Measurements from ENCODE around the gene RABGAP1. TPM values are rescaled to one million over a fixed set of nuclear protein-coding genes. Genes with fewer than 3 reads are reported as not detected.

The RABGAP1 gene
- total RNA-seq, 1 experiment from 2014 or later = 95.8 TPM

DNA sequence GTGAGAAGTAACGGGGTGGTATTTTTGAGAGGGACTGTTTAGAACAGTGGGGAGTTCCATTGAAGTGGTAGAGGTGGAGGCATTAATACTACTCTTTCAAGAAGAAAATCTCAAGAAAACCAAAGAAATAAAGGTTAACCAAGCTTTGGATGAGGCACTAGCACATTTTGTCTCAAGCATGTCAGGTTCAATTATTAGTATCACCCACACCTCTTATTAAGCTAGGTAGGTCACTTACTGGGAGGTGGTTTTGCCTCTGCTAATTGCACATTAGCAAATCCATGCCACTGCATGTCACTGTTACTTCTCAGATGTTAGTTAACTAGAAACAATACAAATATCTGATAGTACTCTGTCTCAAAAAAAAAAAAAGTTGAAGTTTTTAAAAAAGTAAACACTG lies 10.2 kb downstream of the RABGAP1 start:
- H3F3A ChIP-seq (ENCODE audit: insufficient read depth, low read depth) = peaks cover 26% of the 10 kb centered on the region
- TF ChIP-seq EZH2 (IDR thresholded peaks at IDR 0.05; ENCODE audit: low read depth) = no peak
- TF ChIP-seq, protein P1, sequence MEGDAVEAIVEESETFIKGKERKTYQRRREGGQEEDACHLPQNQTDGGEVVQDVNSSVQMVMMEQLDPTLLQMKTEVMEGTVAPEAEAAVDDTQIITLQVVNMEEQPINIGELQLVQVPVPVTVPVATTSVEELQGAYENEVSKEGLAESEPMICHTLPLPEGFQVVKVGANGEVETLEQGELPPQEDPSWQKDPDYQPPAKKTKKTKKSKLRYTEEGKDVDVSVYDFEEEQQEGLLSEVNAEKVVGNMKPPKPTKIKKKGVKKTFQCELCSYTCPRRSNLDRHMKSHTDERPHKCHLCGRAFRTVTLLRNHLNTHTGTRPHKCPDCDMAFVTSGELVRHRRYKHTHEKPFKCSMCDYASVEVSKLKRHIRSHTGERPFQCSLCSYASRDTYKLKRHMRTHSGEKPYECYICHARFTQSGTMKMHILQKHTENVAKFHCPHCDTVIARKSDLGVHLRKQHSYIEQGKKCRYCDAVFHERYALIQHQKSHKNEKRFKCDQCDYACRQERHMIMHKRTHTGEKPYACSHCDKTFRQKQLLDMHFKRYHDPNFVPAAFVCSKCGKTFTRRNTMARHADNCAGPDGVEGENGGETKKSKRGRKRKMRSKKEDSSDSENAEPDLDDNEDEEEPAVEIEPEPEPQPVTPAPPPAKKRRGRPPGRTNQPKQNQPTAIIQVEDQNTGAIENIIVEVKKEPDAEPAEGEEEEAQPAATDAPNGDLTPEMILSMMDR (conservative IDR thresholded peaks at IDR 0.05) = no peak
- no peak overlapping the region for H3K27ac ChIP-seq
- no peak overlapping the region for H2AFZ ChIP-seq
- intact Hi-C loops (cut with micrococcal nuclease; ENCODE audit: unreplicated experiment) = no loop called here
- BruUV-seq (replicated peaks) = no TSS peak
- H3K4me2 ChIP-seq = no peak overlapping the region
- no peaks in the 10 kb centered on the region for H3K27me3 ChIP-seq (ENCODE audit: insufficient read depth, low read depth)
- H3K4me1 ChIP-seq (replicated peaks; ENCODE audit: insufficient read depth) = peaks cover 38% of the 10 kb centered on the region
- H3K4me3 ChIP-seq = no peak overlapping the region
- no peak for DNase-seq
- ChIA-PET POLR2A (ENCODE audit: unreplicated experiment) (interaction anchor here (0.6 kb wide), 1 partner anchor 307 kb away, joined by 4 read pairs; no protein-coding TSS in a partner anchor), CTCF (no interaction called here)
- peaks cover 97% of the 10 kb centered on the region for H3K79me2 ChIP-seq (ENCODE audit: low read depth)
- no peaks in the 10 kb centered on the region for H3K9me3 ChIP-seq (ENCODE audit: insufficient read depth, low read depth)
- H3K9me2 ChIP-seq (ENCODE audit: insufficient read depth) = no peaks in the 10 kb centered on the region
- H4K20me1 ChIP-seq (ENCODE audit: insufficient read depth) = peaks cover 75% of the 10 kb centered on the region
- peaks cover 14% of the 10 kb centered on the region for H3K36me3 ChIP-seq (ENCODE audit: low read depth)

DNA sequence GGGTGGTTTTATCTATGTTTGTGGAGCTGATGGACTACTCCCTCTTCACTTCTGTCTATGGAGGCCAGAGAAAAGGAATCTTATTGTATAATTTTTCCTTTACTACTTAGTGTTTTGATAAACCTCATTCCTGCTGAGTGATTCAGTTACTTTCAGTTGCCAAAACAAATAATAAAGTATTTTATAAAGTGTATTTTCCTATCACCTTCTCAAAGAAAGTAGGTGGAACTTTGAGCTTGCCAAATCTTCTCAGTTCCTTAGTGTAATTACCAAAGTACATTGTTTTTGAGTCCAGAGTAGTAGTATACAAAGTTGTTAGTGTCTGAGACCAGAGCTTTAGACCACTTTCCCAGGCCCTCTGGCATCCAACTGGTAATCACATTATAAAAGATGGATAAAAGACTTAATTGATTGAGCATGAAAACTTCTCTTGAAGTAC lies 13.5 kb downstream of the RABGAP1 start:
- CTCF ChIA-PET = interaction anchor here (1.6 kb wide), 1 partner anchor 23 kb away, joined by 4 read pairs; the partner anchor contains the start of gene ZBTB26
- H3K27me3 ChIP-seq (ENCODE audit: insufficient read depth, low read depth) = no peaks in the 10 kb centered on the region
- H3K4me1 ChIP-seq (replicated peaks; ENCODE audit: insufficient read depth) = peaks cover 26% of the 10 kb centered on the region
- H3K9me2 ChIP-seq (ENCODE audit: insufficient read depth) = no peaks in the 10 kb centered on the region
- no peak for TF ChIP-seq EZH2 (IDR thresholded peaks at IDR 0.05; ENCODE audit: low read depth)
- TF ChIP-seq, protein P1 (conservative IDR thresholded peaks at IDR 0.05) = no peak
- H3K27ac ChIP-seq = peak overlapping the region; percentile 57
- H3K9me3 ChIP-seq (ENCODE audit: insufficient read depth, low read depth) = no peaks in the 10 kb centered on the region
- no peak overlapping the region for H2AFZ ChIP-seq
- peaks cover 20% of the 10 kb centered on the region for H3F3A ChIP-seq (ENCODE audit: insufficient read depth, low read depth)
- H4K20me1 ChIP-seq (ENCODE audit: insufficient read depth) = peaks cover 61% of the 10 kb centered on the region
- H3K4me2 ChIP-seq = peak overlapping the region; percentile 56
- DNase-seq = peak in 1 of 2 experiments; percentile 85
- POLR2A ChIA-PET (ENCODE audit: unreplicated experiment) = interaction anchor here (0.6 to 1.3 kb wide), 4 partner anchors 14 to 1467 kb away, joined by 3 to 11 read pairs (median 6); partner anchors contain the start of gene RABGAP1
- H3K79me2 ChIP-seq (ENCODE audit: low read depth) = peaks cover 81% of the 10 kb centered on the region
- H3K36me3 ChIP-seq (ENCODE audit: low read depth) = no peaks in the 10 kb centered on the region; the same call in 1 of the 2 replicates
- intact Hi-C loops (cut with micrococcal nuclease; ENCODE audit: unreplicated experiment) = loop anchor here (2.0 kb wide), 1 partner anchor 13 kb away; the partner anchor contains the start of gene RABGAP1
- BruUV-seq (replicated peaks) = no TSS peak
- H3K4me3 ChIP-seq = no peak overlapping the region

DNA sequence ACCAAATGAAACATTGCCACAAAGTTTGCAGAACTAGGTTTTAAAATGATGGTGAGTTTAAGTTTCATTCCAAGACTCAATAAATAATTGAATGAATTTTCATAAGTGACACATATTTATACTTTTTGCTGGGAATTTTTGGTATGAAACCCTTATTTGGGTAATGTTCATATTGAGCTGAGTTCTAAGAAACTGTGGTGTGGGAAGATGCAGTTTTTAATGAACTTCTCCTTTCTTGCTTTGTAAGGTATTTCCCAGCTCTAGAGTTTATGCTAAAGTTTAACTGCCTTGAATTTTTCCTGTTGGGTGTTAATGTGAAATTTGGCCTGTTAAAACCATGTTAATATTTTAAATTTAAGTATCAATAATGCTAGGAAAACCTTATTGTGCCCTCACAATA lies 15.1 kb downstream of the RABGAP1 start:
- TF ChIP-seq EZH2 (IDR thresholded peaks at IDR 0.05; ENCODE audit: low read depth) = no peak
- TF ChIP-seq, protein P1 (conservative IDR thresholded peaks at IDR 0.05) = no peak
- H3K27ac ChIP-seq = no peak overlapping the region
- POLR2A ChIA-PET (ENCODE audit: unreplicated experiment) = interaction anchor here (0.6 kb wide), 1 partner anchor 12 kb away, joined by 4 read pairs; no protein-coding TSS in a partner anchor
- H3K36me3 ChIP-seq (ENCODE audit: low read depth) = 0 out of 2 replicates have a peak, but pooled peaks cover 8% of the 10 kb centered on the region
- H2AFZ ChIP-seq = no peak overlapping the region
- H3K4me3 ChIP-seq = no peak overlapping the region
- CTCF ChIA-PET = no interaction called here
- peaks cover 47% of the 10 kb centered on the region for H4K20me1 ChIP-seq (ENCODE audit: insufficient read depth)
- H3K9me2 ChIP-seq (ENCODE audit: insufficient read depth) = no peaks in the 10 kb centered on the region
- H3K27me3 ChIP-seq (ENCODE audit: insufficient read depth, low read depth) = no peaks in the 10 kb centered on the region
- peaks cover 65% of the 10 kb centered on the region for H3K79me2 ChIP-seq (ENCODE audit: low read depth)
- H3K9me3 ChIP-seq (ENCODE audit: insufficient read depth, low read depth) = no peaks in the 10 kb centered on the region
- no peak overlapping the region for H3K4me2 ChIP-seq
- intact Hi-C loops (cut with micrococcal nuclease; ENCODE audit: unreplicated experiment) = loop anchor here (2.0 kb wide), 1 partner anchor 15 kb away; the partner anchor contains the start of gene RABGAP1
- DNase-seq = no peak
- no TSS peak for BruUV-seq (replicated peaks)
- H3F3A ChIP-seq (ENCODE audit: insufficient read depth, low read depth) = peaks cover 18% of the 10 kb centered on the region
- H3K4me1 ChIP-seq (replicated peaks; ENCODE audit: insufficient read depth) = peaks cover 26% of the 10 kb centered on the region
